HL-60 (cell line): Measurements from ENCODE around the gene ADD2.

Source experiments
- DNase-seq, 2 experiments: peaks; one replicate each; pipeline ENCODE4 v3.0.0-alpha.2; 2010 to 2020; ENCODE audit warnings: low read depth in 1 of 2, low spot score in 1 of 2
- H3K27ac ChIP-seq: fragments of 250-450 bp; sonication (Bioruptor Pico); replicated peaks from 2 replicates; pipeline ENCODE4 v1.5.1; 2020; ENCODE audit warnings: mild to moderate bottlenecking, moderate library complexity
- H3K27me3 ChIP-seq: fragments of 250-450 bp; sonication (Bioruptor Pico); 2 replicates; pipeline ENCODE4 v1.5.1; 2021; ENCODE audit warnings: mild to moderate bottlenecking, moderate library complexity; ENCODE audit not compliant: insufficient read depth, poor library complexity, severe bottlenecking
- H3K4me3 ChIP-seq: replicated peaks from 2 replicates; pipeline ENCODE4 v1.5.1; 2011; ENCODE audit warnings: mild to moderate bottlenecking, control low read depth, low read length; ENCODE audit not compliant: insufficient read depth
- CTCF ChIP-seq: IDR thresholded peaks from one replicate; pipeline ENCODE4 v1.5.1; 2011; ENCODE audit warnings: low read length, control low read depth, inconsistent platforms; ENCODE audit not compliant: insufficient read depth
- GABPA ChIP-seq: IDR thresholded peaks from 2 replicates; pipeline ENCODE4 v1.6.1; 2012; ENCODE audit warnings: low read depth
- POLR2AphosphoS5 ChIP-seq: IDR thresholded peaks from 2 replicates; pipeline ENCODE4 v1.6.1; 2012; ENCODE audit warnings: low read depth
- REST ChIP-seq: IDR thresholded peaks from 2 replicates; pipeline ENCODE4 v1.6.1; 2012; ENCODE audit warnings: low read depth; ENCODE audit not compliant: insufficient replicate concordance
- SPI1 ChIP-seq: IDR thresholded peaks from 2 replicates; pipeline ENCODE4 v1.6.1; 2012; ENCODE audit warnings: low read depth, mild to moderate bottlenecking, borderline replicate concordance

Gene ADD2

GRCh38 chr2:70768590-70769085 lies 638 bp upstream of the ADD2 start:
- TF ChIP-seq SPI1, result no peak
- TF ChIP-seq CTCF, result no peak
- TF ChIP-seq REST, result no peak
- no peak for TF ChIP-seq GABPA
- no peak for TF ChIP-seq POLR2AphosphoS5

GRCh38 chr2:70767079-70767698 lies 811 bp downstream of the ADD2 start:
- TF ChIP-seq SPI1, result no peak
- TF ChIP-seq REST, result no peak
- TF ChIP-seq POLR2AphosphoS5, result no peak
- TF ChIP-seq CTCF, result no peak
- TF ChIP-seq GABPA, result no peak
- H3K27me3 ChIP-seq, result peaks cover 51% of the 10 kb centered on the region
- H3K27ac ChIP-seq, result no peak overlapping the region
- DNase-seq, result no peak
- H3K4me3 ChIP-seq, result peak overlapping the region; percentile 49

More at GRCh38 chr2:70768590-70769085, 638 bp upstream of the ADD2 start:
- H3K27ac ChIP-seq, result no peak overlapping the region
- DNase-seq, result no peak
- H3K4me3 ChIP-seq, result no peak overlapping the region
- H3K27me3 ChIP-seq, result peaks cover 52% of the 10 kb centered on the region

GRCh38 chr2:70766357-70767078 lies 1.5 kb downstream of the ADD2 start:
- no peak for DNase-seq
- H3K27ac ChIP-seq, result no peak overlapping the region
- peaks cover 51% of the 10 kb centered on the region for H3K27me3 ChIP-seq
- TF ChIP-seq GABPA (no peak), POLR2AphosphoS5 (no peak), REST (no peak), CTCF (no peak), SPI1 (no peak)
- H3K4me3 ChIP-seq, result peak overlapping the region; percentile 49
